ENCODE measurements around the gene MPV17L. TPM values are rescaled to one million over a fixed set of nuclear protein-coding genes. Genes with fewer than 3 reads are reported as not detected.
"Not testable (repeated sequence)": the region's sequence is repeated elsewhere in the genome, so short reads cannot be mapped to it uniquely, and the experiment has no call there.

Gene MPV17L
- total RNA-seq, 1 donor from 2014 or later: 0.34 TPM

DNA sequence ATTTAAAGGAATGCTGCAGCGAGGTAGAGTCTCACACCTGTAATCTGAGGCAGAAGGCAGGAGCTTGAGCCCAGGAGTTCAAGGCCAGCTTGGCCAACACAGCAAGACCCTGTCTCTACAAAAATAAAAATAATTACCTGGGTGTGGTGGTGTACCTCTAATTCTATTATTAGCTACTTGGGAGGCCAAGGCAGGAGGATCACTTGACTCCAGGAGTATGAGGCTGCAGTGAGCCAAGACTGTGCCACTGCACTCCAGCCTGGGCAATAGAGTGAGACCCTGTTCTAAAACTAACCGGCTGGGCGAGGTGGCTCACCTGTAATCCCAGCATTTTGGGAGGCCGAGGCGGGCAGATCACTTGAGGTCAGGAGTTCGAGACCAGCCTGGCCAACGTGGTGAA is 57.7 kb downstream of the MPV17L start:
- DNase-seq: not testable (repeated sequence)

DNA sequence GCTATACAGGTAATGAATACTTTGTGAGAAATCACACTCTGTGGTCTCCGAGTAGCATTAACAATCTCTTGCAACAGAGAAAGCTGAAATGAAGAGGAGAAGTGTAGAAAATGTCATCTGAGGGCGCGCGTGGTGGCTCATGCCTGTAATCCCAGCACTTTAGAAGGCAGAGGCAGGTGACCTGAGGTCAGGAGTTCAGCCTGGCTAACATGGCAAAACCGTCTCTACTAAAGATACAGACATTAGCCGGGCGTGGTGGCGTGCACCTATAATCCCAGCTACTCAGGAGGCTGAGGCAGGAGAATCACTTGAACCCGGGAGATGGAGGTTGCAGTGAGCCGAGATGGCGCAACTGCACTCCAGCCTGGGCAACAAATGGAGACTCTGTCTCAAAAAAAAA is 59.4 kb downstream of the MPV17L start:
- DNase-seq: not testable (repeated sequence)

GRCh38 chr16:15457400-15457799 is 61.8 kb downstream of the MPV17L start:
- DNase-seq: no peak

- no peak for DNase-seq
Observed at GRCh38 chr16:15457958-15458357, 62.4 kb downstream of the MPV17L start.

GRCh38 chr16:15459791-15460190 is 64.2 kb downstream of the MPV17L start:
- DNase-seq: no peak

DNA sequence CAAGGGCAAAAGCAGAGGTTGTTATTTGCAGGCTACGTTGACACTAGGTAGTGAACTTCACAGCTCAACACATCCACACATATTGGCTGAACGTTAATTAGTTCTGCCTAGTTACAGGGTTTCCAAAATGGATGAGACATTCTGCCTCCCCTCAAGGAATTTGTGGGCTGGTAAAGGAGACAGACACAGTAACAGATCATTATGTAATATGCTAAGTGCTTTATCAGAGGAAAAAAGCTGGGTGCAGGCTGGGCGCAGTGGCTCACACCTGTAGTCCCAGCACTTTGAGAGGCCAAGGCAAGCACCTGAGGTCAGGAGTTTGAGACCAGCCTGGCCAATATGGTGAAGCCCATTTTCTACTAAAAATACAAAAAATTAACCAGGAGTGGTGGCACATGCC is 65.0 kb downstream of the MPV17L start:
- no peak for DNase-seq

GRCh38 chr16:15461376-15461775 is 65.8 kb downstream of the MPV17L start:
- DNase-seq: no peak

Other genes starting within 250 kb of the MPV17L start
- gene NPIPA5, start 17.5 kb upstream of the MPV17L start, total RNA-seq: 0.98 and 1.0 TPM in 2 replicates
- 12.5 and 12.6 TPM in 2 replicates for gene BMERB1, start 38.8 kb downstream of the MPV17L start, total RNA-seq
- gene MARF1, start 247.4 kb downstream of the MPV17L start, total RNA-seq: 15.3 and 24.2 TPM in 2 replicates